Epidermal melanocyte (primary cell): ENCODE measurements around the gene C14orf39.

Source experiments
- DNase-seq: peaks from one replicate; pipeline ENCODE4 v3.0.0; 2011; ENCODE audit warnings: low spot score; ENCODE audit not compliant: insufficient read length

Gene C14orf39

GRCh38 chr14:60485598-60486251 lies at the start of gene C14orf39:
C14orf39 (minus strand) TSS chr14:60486063; CDS start chr14:60485078, 985 bp downstream.
- no peak for DNase-seq

- no peak for DNase-seq
Measured at GRCh38 chr14:60532442-60532841, 46.6 kb upstream of the C14orf39 start.

- DNase-seq = no peak
Measured at GRCh38 chr14:60515511-60516289, 29.8 kb upstream of the C14orf39 start.

- no peak for DNase-seq
Measured at GRCh38 chr14:60514741-60515491, 29.1 kb upstream of the C14orf39 start.

GRCh38 chr14:60514378-60514740 lies 28.5 kb upstream of the C14orf39 start:
- no peak for DNase-seq

DNA sequence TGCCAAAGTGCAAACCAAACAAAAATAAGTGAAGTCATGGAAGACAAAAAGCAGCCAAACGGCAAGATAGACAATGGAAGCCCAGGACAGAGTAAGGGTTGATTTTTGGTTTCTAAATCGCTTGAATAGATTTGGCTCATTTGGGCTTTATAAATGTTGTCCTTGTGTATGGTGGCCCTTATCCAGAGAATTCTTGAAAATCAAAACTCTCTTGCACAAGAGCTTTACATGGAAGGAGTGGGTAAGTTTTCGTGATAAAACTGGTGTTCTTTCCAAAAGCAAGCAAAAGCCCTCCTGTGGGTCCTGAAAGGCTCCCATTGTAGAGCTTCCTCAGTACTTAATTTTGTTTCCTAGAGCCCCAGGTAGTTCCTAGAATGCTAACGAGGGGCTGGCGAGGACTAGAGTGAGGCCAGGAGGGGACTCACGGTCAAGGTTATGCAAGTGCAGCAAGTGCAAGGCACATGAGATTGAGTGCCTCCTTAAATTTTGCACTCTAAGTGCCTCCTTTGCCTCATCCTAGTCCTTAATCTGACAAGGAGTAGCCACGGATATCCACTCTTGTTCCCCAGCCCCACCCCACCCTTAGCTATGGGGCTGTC lies 27.2 kb upstream of the C14orf39 start:
- DNase-seq = no peak

GRCh38 chr14:60512126-60512525 lies 26.3 kb upstream of the C14orf39 start:
- DNase-seq = no peak

DNA sequence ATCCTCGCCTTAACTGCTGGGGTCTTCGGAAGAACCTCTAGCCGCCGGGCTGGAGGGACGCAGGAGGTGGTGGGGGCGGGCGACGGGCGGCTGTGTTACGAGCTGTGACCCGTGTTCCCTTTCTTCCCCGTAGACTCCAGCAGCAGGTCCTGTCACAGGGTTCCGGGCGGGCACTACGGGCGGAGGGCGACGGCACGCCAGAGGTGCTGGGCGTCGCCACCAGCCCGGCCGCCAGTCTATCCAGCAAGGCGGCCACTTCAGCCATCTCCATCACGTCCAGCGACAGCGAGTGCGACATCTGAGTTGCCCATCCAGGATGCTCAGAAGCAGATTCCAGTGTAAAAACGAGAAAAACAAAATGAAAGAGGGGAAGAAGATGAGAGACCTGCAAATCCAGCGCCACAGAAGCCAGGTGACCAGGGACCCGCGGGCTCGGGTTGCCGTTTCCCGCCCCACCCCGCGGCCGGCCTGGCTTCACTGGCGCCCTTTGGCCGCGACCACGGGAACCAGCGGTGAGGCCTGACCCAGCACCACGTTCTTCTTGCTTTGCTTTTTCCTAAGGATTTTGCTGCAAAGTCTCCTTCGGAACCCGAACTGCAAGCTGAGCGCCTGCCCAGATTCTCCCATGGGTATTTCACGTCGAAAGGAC lies 25.2 kb upstream of the C14orf39 start:
- DNase-seq = no peak

DNA sequence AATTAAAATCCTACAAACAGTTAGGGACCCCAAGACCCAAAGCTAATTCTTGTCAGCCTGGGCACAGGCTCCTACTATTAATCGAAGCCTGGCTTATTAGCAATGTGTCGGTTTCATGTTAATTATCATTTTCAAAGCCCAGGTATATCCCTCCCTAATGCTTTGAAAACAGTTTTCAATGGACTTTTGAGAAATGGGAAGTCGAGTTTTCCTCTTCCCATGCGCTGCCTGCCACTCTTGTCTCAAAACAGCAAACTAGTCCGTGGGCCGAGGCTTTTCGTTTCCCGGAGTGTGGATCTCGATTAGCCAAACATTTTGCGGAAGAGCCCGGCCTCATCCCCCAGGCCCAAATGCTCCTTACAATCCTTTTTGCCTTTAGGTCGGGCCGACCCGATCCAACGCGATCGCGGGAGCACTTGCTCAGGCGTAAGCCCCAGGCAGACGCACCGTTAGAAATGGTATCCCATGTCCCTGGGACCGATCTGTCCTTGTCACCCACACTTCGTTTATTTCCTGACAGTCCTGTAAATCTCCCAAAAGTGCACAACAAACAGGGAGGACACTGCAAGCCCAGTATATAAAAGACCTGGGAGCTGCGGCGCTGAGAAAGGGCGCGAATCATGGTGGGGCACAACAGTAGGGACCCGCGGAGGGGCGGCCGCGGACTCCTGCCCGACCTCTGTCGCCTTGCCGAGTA lies 24.5 kb upstream of the C14orf39 start:
- no peak for DNase-seq

DNA sequence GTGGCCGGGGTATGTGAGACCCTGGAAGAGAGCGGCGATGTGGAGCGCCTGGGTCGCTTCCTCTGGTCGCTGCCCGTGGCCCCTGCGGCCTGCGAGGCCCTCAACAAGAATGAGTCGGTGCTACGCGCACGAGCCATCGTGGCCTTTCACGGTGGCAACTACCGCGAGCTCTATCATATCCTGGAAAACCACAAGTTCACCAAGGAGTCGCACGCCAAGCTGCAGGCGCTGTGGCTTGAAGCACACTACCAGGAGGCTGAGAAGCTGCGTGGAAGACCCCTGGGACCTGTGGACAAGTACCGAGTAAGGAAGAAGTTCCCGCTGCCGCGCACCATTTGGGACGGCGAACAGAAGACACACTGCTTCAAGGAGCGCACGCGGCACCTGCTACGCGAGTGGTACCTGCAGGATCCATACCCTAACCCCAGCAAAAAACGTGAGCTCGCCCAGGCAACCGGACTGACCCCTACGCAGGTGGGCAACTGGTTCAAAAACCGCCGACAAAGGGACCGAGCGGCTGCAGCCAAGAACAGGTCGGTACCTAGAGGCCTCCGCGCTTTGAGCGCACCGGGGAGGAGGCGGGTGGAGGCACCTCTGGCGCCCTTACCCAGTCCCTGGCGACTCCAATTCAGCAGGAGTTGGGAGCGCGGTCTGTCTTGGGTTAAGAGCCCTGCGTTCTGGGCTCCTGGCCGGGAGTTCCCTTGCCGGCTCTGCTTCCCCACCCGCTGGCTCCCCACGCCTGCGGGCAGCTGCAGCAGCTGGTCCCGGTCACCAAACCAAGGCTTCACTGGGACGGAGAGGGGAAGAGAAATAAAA lies 23.8 kb upstream of the C14orf39 start:
- DNase-seq = no peak

- DNase-seq = no peak
Measured at GRCh38 chr14:60508707-60509437, 23.0 kb upstream of the C14orf39 start, which contains the start of gene SIX6. SIX6 (plus strand) TSS chr14:60509146; CDS start chr14:60509399, 253 bp downstream.

DNA sequence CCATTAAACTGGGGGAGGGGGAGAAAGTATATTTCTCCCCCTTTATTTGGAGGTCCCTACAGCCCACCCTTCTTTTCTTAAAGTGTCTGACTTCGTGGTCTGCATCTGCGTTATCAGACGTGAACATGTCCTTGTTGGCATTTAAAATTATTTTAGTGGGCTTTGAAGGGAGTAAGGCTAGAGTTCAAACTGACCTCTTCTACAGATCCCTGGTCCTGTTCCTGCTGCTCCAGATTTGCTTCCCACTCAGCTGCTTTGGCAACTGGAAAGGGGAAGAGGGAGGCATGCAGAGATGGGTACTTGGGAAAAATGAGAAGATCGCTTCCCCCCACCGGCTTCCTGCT lies 22.5 kb upstream of the C14orf39 start:
- DNase-seq = no peak

GRCh38 chr14:60506985-60507829 lies 21.3 kb upstream of the C14orf39 start:
- DNase-seq = no peak

DNA sequence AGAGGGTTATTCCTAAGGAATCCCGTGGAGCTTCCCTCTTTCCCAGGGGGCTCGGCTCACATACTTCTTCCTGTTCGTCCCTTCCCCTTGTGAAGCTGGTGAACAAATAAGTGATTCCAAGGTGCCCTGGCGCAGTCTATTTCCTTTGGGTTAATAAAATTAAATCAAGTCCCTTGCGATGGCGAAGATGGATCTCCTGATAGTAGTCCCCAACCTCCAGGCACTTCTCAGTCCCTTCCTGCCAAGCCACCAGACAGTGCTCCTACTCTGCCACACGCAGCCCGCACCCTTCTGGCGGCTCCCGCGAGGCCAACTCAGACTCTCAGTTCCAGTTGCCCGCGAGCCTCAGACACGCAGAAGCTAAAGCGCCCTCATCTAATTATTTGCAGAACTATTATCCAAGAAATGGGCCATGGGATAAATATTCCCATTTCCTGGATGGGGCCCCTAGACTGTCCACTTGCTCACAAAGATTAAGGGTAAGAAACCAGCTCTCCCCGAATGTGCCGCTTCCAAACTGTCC lies 20.7 kb upstream of the C14orf39 start:
- no peak for DNase-seq

DNA sequence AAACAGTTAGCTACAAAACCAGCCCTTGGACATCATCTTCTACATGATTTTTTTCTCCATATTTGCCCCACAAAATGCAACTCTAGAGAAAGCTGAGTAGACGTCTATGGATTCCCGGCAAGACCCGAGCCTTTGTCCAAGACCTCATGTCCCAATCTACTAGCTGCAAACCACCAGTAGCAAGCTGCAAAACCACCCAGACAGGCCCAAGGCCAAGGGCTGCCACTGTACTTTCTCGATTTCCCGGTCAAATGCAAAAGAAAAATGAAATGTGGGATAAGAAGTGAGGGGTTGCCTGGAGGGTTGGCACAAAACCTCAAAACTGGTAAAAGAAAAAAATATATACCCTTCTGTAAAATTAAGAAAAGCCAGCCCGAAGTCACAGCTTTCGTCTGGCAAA lies 20.1 kb upstream of the C14orf39 start:
- no peak for DNase-seq

GRCh38 chr14:60505448-60505847 lies 19.6 kb upstream of the C14orf39 start:
- DNase-seq = no peak

GRCh38 chr14:60502541-60502940 lies 16.7 kb upstream of the C14orf39 start:
- no peak for DNase-seq

GRCh38 chr14:60495946-60496345 lies 10.1 kb upstream of the C14orf39 start:
- no peak for DNase-seq
